Neural cell (in vitro differentiated cells): ENCODE results near the gene OLFM1. TPM values are rescaled to one million over a fixed set of nuclear protein-coding genes. Genes with fewer than 3 reads are reported as not detected.

Experiments used
- H2AFZ ChIP-seq: fragments of 200-600, 300-800 bp; sonication (generic), shearing (Covaris generic); 2 replicates; pipeline ENCODE4 v1.6.0; 2014; ENCODE audit warnings: low read depth, mild to moderate bottlenecking, antibody characterized with exemption, low read length, moderate library complexity
- H3F3A ChIP-seq: fragments of 200-600 bp; shearing (Covaris generic); 2 replicates; pipeline ENCODE4 v1.6.1; 2016; ENCODE audit warnings: mild to moderate bottlenecking, moderate library complexity, mixed read lengths, antibody characterized with exemption, low read length; ENCODE audit not compliant: insufficient read depth, poor library complexity, severe bottlenecking
- H3K27ac ChIP-seq: fragments of 200-600, 300-800 bp; sonication (generic), shearing (Covaris generic); 2 replicates; pipeline ENCODE4 v1.5.1; 2014; ENCODE audit warnings: mild to moderate bottlenecking, low read length, moderate library complexity
- H3K27me3 ChIP-seq: fragments of 300-800, 200-600 bp; sonication (generic), shearing (Covaris generic); 2 replicates; pipeline ENCODE4 v1.6.0; 2014; ENCODE audit warnings: mild to moderate bottlenecking, low read depth, low read length, moderate library complexity; ENCODE audit not compliant: insufficient read depth
- H3K36me3 ChIP-seq: fragments of 300-800, 200-600 bp; sonication (generic), shearing (Covaris generic); 2 replicates; pipeline ENCODE4 v1.5.1; 2014; ENCODE audit warnings: mild to moderate bottlenecking, antibody characterized with exemption, low read length, moderate library complexity; ENCODE audit not compliant: insufficient read depth
- H3K4me2 ChIP-seq: fragments of 300-800, 200-600 bp; sonication (generic), shearing (Covaris generic); 2 replicates; pipeline ENCODE4 v1.6.0; 2014; ENCODE audit warnings: mild to moderate bottlenecking, low read length
- H3K4me3 ChIP-seq: fragments of 300-800, 200-600 bp; sonication (generic), shearing (Covaris generic); 2 replicates; pipeline ENCODE4 v1.5.1; 2014; ENCODE audit warnings: mild to moderate bottlenecking, low read length, moderate library complexity
- H3K79me2 ChIP-seq: fragments of 200-600 bp; shearing (Covaris generic); replicated peaks from 2 replicates; pipeline ENCODE4 v1.6.0; 2014; ENCODE audit warnings: mild to moderate bottlenecking, low read length, moderate library complexity; ENCODE audit not compliant: insufficient read depth
- H3K9ac ChIP-seq: fragments of 300-800, 200-600 bp; sonication (generic), shearing (Covaris generic); 2 replicates; pipeline ENCODE4 v1.6.1; 2016; ENCODE audit warnings: mild to moderate bottlenecking, low read length, mixed read lengths
- H3K9me2 ChIP-seq: fragments of 200-600 bp; shearing (Covaris generic); 2 replicates; pipeline ENCODE4 v1.6.1; 2016; ENCODE audit warnings: mild to moderate bottlenecking, low read length, mixed read lengths; ENCODE audit not compliant: insufficient read depth
- H3K9me3 ChIP-seq: fragments of 200-600, 300-800 bp; sonication (generic), shearing (Covaris generic); 2 replicates; pipeline ENCODE4 v1.6.1; 2016; ENCODE audit warnings: mild to moderate bottlenecking, mixed run types, low read length, moderate library complexity, mixed read lengths
- H4K20me1 ChIP-seq: fragments of 200-600 bp; shearing (Covaris generic); 2 replicates; pipeline ENCODE4 v1.6.1; 2016; ENCODE audit warnings: mild to moderate bottlenecking, mixed run types; ENCODE audit not compliant: insufficient read depth
- CTCF ChIP-seq: fragments of 450-650 bp; IDR thresholded peaks from 2 replicates; pipeline ENCODE4 v1.5.1; 2014; ENCODE audit warnings: antibody characterized with exemption, mild to moderate bottlenecking, moderate library complexity; ENCODE audit not compliant: poor library complexity, severe bottlenecking
- EP300 ChIP-seq: fragments of 450-650 bp; conservative IDR thresholded peaks from 2 replicates; pipeline ENCODE4 v1.6.1; 2014; ENCODE audit warnings: antibody characterized with exemption, mild to moderate bottlenecking, moderate library complexity; ENCODE audit not compliant: poor library complexity, severe bottlenecking
- EZH2 ChIP-seq: fragments of 200-600, 300-800 bp; shearing (Covaris generic), sonication (generic); IDR thresholded peaks from 2 replicates; pipeline ENCODE4 v1.6.1; 2014; ENCODE audit warnings: antibody characterized with exemption, low read length, borderline replicate concordance, mild to moderate bottlenecking; ENCODE audit not compliant: insufficient read depth, poor library complexity, severe bottlenecking
- MXI1 ChIP-seq: fragments of 450-650 bp; conservative IDR thresholded peaks from 2 replicates; pipeline ENCODE4 v1.6.1; 2014; ENCODE audit warnings: antibody characterized with exemption, mild to moderate bottlenecking; ENCODE audit not compliant: poor library complexity, severe bottlenecking
- POLR2AphosphoS5 ChIP-seq: IDR thresholded peaks from 2 replicates; pipeline ENCODE4 v1.6.1; 2012
- RAD21 ChIP-seq: fragments of 450-650 bp; conservative IDR thresholded peaks from 2 replicates; pipeline ENCODE4 v1.6.1; 2014; ENCODE audit warnings: antibody characterized with exemption, mild to moderate bottlenecking, moderate library complexity
- REST ChIP-seq: IDR thresholded peaks from 2 replicates; pipeline ENCODE4 v1.6.1; 2012; ENCODE audit warnings: borderline replicate concordance
- SMC3 ChIP-seq: fragments of 450-650 bp; conservative IDR thresholded peaks from 2 replicates; pipeline ENCODE4 v1.6.1; 2014; ENCODE audit warnings: antibody characterized with exemption, mild to moderate bottlenecking, moderate library complexity; ENCODE audit not compliant: poor library complexity
- TAF1 ChIP-seq: IDR thresholded peaks from 2 replicates; pipeline ENCODE4 v1.6.1; 2012; ENCODE audit warnings: low read depth
- polyA plus RNA-seq: library from polyadenylated mRNA; depleted of rRNA; stranded (reverse); fragments of >200 nt; gene quantifications from 2 replicates; pipeline ENCODE4 v1.2.3, GENCODE V29; 2014

Gene OLFM1
- polyA plus RNA-seq, 1 donor from 2014 or later = 102 TPM

- TF ChIP-seq EZH2 = no peak
- no peak for TF ChIP-seq RAD21
- no peak for TF ChIP-seq REST
- TF ChIP-seq CTCF = no peak
- TF ChIP-seq POLR2AphosphoS5 = no peak
- no peak for TF ChIP-seq EP300
- TF ChIP-seq TAF1 = no peak
- no peak for TF ChIP-seq MXI1
- no peak for TF ChIP-seq SMC3
- H3K4me2 ChIP-seq = no peak overlapping the region
- H3K36me3 ChIP-seq = no peaks in the 10 kb centered on the region
- no peaks in the 10 kb centered on the region for H3K9me3 ChIP-seq
- H2AFZ ChIP-seq = no peak overlapping the region
- no peak overlapping the region for H3K27ac ChIP-seq
- H3K27me3 ChIP-seq = no peaks in the 10 kb centered on the region
- H3K4me3 ChIP-seq = no peak overlapping the region
- H4K20me1 ChIP-seq = no peaks in the 10 kb centered on the region
- no peaks in the 10 kb centered on the region for H3F3A ChIP-seq
- H3K79me2 ChIP-seq = no peaks in the 10 kb centered on the region
- H3K9me2 ChIP-seq = no peaks in the 10 kb centered on the region
- no peak overlapping the region for H3K9ac ChIP-seq
Measured at GRCh38 chr9:135165756-135166519, 78.5 kb downstream of the OLFM1 start.

GRCh38 chr9:135166565-135166964, 79.1 kb downstream of the OLFM1 start:
- no peaks in the 10 kb centered on the region for H3F3A ChIP-seq
- no peaks in the 10 kb centered on the region for H4K20me1 ChIP-seq
- H3K36me3 ChIP-seq = no peaks in the 10 kb centered on the region
- H3K4me3 ChIP-seq = no peak overlapping the region
- no peaks in the 10 kb centered on the region for H3K9me3 ChIP-seq
- H3K9ac ChIP-seq = no peak overlapping the region
- H3K4me2 ChIP-seq = no peak overlapping the region
- H2AFZ ChIP-seq = no peak overlapping the region
- H3K27ac ChIP-seq = no peak overlapping the region
- H3K27me3 ChIP-seq = no peaks in the 10 kb centered on the region
- H3K79me2 ChIP-seq = no peaks in the 10 kb centered on the region
- no peaks in the 10 kb centered on the region for H3K9me2 ChIP-seq
- TF ChIP-seq CTCF (no peak), POLR2AphosphoS5 (no peak), MXI1 (no peak), EZH2 (no peak), TAF1 (no peak), REST (no peak), EP300 (no peak), RAD21 (no peak), SMC3 (no peak)
